HepG2 (cell line): ENCODE results near the gene DTYMK. TPM values are rescaled to one million over a fixed set of nuclear protein-coding genes. Genes with fewer than 3 reads are reported as not detected.

Experiments
- ATAC-seq: fragments of 200-7000 bp; cut with Tn5 transposase; 3 replicates; pipeline ENCODE4 v1.9.1; 2020; ENCODE audit warnings: mild to moderate bottlenecking, moderate library complexity
- BruUV-seq: library from RNA; stranded (reverse); fragments of 400-500 nt; replicated peaks from 2 replicates; lab custom pipeline; 2021; lab: Mats Ljungman, UMichigan
- CTCF ChIA-PET: fragments of 300-600 bp; formaldehyde crosslinking; extraction: SDS; loops from one replicate; lab custom pipeline; 2021; ENCODE audit warnings: low total read pairs, inconsistent platforms, low intra/inter-chr PET ratio; lab: Yijun Ruan, JAX
- POLR2A ChIA-PET: fragments of 350-600 bp; sonication (Branson Sonifier 250); formaldehyde crosslinking; loops from one replicate; lab custom pipeline; 2020; ENCODE audit warnings: antibody characterized with exemption, inconsistent platforms; lab: Yijun Ruan, JAX
- DNase-seq: peaks from one replicate; pipeline ENCODE4 v3.0.0-alpha.2; 2015; ENCODE audit warnings: low spot score
- FAIRE-seq: peaks from 3 replicates; lab custom pipeline; 2011; peaks lifted over from hg19 to GRCh38; lab: Jason Lieb, UNC
- H2AFZ ChIP-seq: one replicate; pipeline ENCODE4 v1.6.1; 2011; ENCODE audit warnings: low read length, inconsistent platforms
- H3K27ac ChIP-seq: fragments of 300-600 bp; 3 replicates; pipeline ENCODE4 v1.8.0; 2011; ENCODE audit warnings: mixed run types, mild to moderate bottlenecking, mixed read lengths, low read length, inconsistent platforms; ENCODE audit not compliant: insufficient read depth; ENCODE audit errors: extremely low read length
- H3K27me3 ChIP-seq, 2 experiments: fragments of 200-600 bp in 1 of 2; 2 replicates in 1 of 2; 3 replicates in 1 of 2; pipeline versions ENCODE4 v1.6.0 to v1.8.0; 2011; ENCODE audit warnings: low read length in 2 of 2, mild to moderate bottlenecking in 2 of 2, moderate library complexity in 2 of 2, inconsistent platforms in 1 of 2; ENCODE audit not compliant: insufficient read depth in 2 of 2, control insufficient read depth in 1 of 2
- H3K36me3 ChIP-seq, 2 experiments: fragments of 200-600 bp in 1 of 2; replicated peaks in 1 of 2; 2 replicates in 1 of 2; 3 replicates in 1 of 2; pipeline versions ENCODE4 v1.5.1 to v1.8.0; 2011; ENCODE audit warnings: low read length in 2 of 2, inconsistent platforms in 1 of 2; ENCODE audit not compliant: insufficient read depth in 2 of 2, control insufficient read depth in 1 of 2
- H3K4me1 ChIP-seq: 2 replicates; pipeline ENCODE4 v1.5.1; 2012; ENCODE audit warnings: low read length, inconsistent platforms; ENCODE audit not compliant: insufficient read depth
- H3K4me2 ChIP-seq: 2 replicates; pipeline ENCODE4 v1.6.0; 2011; ENCODE audit warnings: low read depth, low read length, inconsistent platforms
- H3K4me3 ChIP-seq, 3 experiments: fragments of 200-600 bp in 1 of 3; sonication (generic), shearing (Covaris generic) in 1 of 3; replicated peaks in 1 of 3; 2 replicates each; pipeline ENCODE4 v1.5.1; 2011 to 2016; ENCODE audit warnings: low read length in 3 of 3, inconsistent platforms in 2 of 3, low read depth in 2 of 3, mild to moderate bottlenecking in 2 of 3, control low read depth in 1 of 3, mixed read lengths in 1 of 3; ENCODE audit not compliant: insufficient read depth in 1 of 3
- H3K79me2 ChIP-seq: one replicate; pipeline ENCODE4 v1.6.1; 2011; ENCODE audit warnings: low read length, inconsistent platforms; ENCODE audit not compliant: insufficient read depth
- H3K9ac ChIP-seq: 2 replicates; pipeline ENCODE4 v1.6.0; 2011; ENCODE audit warnings: mild to moderate bottlenecking, low read depth, low read length, inconsistent platforms; ENCODE audit not compliant: insufficient read depth
- H3K9me3 ChIP-seq: 2 replicates; pipeline ENCODE4 v1.5.1; 2012; ENCODE audit warnings: mild to moderate bottlenecking, low read length
- H4K20me1 ChIP-seq: 2 replicates; pipeline ENCODE4 v1.6.0; 2011; ENCODE audit warnings: inconsistent platforms, mild to moderate bottlenecking, low read length, moderate library complexity; ENCODE audit not compliant: insufficient read depth
- FOXA1 ChIP-seq, 2 experiments: fragments of 450-650 bp in 1 of 2; sonication (generic) in 1 of 2; formaldehyde crosslinking in 1 of 2; IDR thresholded peaks; 2 replicates each; pipeline versions ENCODE4 v1.4.0 to v1.6.1; 2016 to 2020; ENCODE audit warnings: missing genetic modification reagents in 1 of 2
- FOXK1 ChIP-seq: sonication (generic); formaldehyde crosslinking; IDR thresholded peaks from 2 replicates; pipeline ENCODE4 v1.4.0; 2020; ENCODE audit warnings: low read depth, missing genetic modification reagents, borderline replicate concordance
- FOXK2 ChIP-seq: fragments of 450-650 bp; IDR thresholded peaks from 2 replicates; pipeline ENCODE4 v1.6.1; 2016
- KDM2A ChIP-seq: sonication (generic); formaldehyde crosslinking; IDR thresholded peaks from 2 replicates; pipeline ENCODE4 v1.4.0; 2020; ENCODE audit warnings: low read depth, missing genetic modification reagents, borderline replicate concordance
- KDM5B ChIP-seq: sonication (generic); formaldehyde crosslinking; IDR thresholded peaks from 2 replicates; pipeline ENCODE4 v1.4.0; 2020; ENCODE audit warnings: missing genetic modification reagents, mild to moderate bottlenecking, borderline replicate concordance
- REL ChIP-seq: sonication (generic); formaldehyde crosslinking; conservative IDR thresholded peaks from 2 replicates; pipeline ENCODE4 v1.8.0; 2022; ENCODE audit warnings: mild to moderate bottlenecking, missing genetic modification reagents, moderate library complexity
- SRSF4 ChIP-seq: fragments of 200-400 bp; formaldehyde crosslinking; IDR thresholded peaks from one replicate; pipeline ENCODE4 v1.6.1; 2018; ENCODE audit warnings: mild to moderate bottlenecking, low read depth, low read length, moderate library complexity; ENCODE audit not compliant: poor library complexity, severe bottlenecking
- TEAD3 ChIP-seq: optimal IDR thresholded peaks from 2 replicates; pipeline ENCODE3; 2016; ENCODE audit warnings: borderline replicate concordance
- ZFP62 ChIP-seq: sonication (generic); formaldehyde crosslinking; IDR thresholded peaks from 2 replicates; pipeline ENCODE4 v1.4.0; 2020; ENCODE audit warnings: missing genetic modification reagents
- ZNF235 ChIP-seq: sonication (generic); formaldehyde crosslinking; IDR thresholded peaks from 2 replicates; pipeline ENCODE4 v1.8.1; 2023; ENCODE audit warnings: mild to moderate bottlenecking, missing genetic modification reagents, borderline replicate concordance
- WGBS: methylation state at CpG from one replicate; pipeline ENCODE4 v1.1.6; 2017; ENCODE audit warnings: low lambda C conversion rate; 5-methylcytosine and 5-hydroxymethylcytosine counted together
- in situ Hi-C: cut with HindIII; loops from 2 replicates; pipeline ENCODE4 v1.10.0; 2017; ENCODE audit warnings: low pct_unique_long_range_greater_than_20kb; ENCODE audit not compliant: extremely low pct_ligation_motif_present
- intact Hi-C: fragments of 100-400 bp; cut with micrococcal nuclease; formaldehyde crosslinking; loops from one replicate; pipeline ENCODE4 v1.10.0; 2022; ENCODE audit not compliant: unreplicated experiment
- polyA plus RNA-seq, 8 experiments: library from polyadenylated mRNA; depleted of rRNA in 3 of 8; stranded (reverse) in 7 of 8; unstranded in 1 of 8; fragments of >200 nt; fragmentation: Illumina TruSeq in 4 of 8; extraction: Trizol in 4 of 8; gene quantifications; 2 replicates each; pipeline versions ENCODE4 v1.2.1 to v1.2.3, GENCODE V29; 2011 to 2016; ENCODE audit warnings: low read depth in 4 of 8, missing spikeins in 1 of 8, mixed read lengths in 1 of 8; ENCODE audit not compliant: insufficient read depth in 1 of 8
- total RNA-seq, 5 experiments: library from RNA; depleted of rRNA; stranded (reverse); fragments of >200 nt; fragmentation: Illumina TruSeq; extraction: Trizol; gene quantifications; 2 replicates each; pipeline ENCODE4 v1.2.3, GENCODE V29; 2016; ENCODE audit warnings: low read depth in 1 of 5
- TF ChIP-seq, protein P1 (sequence below): IDR thresholded peaks from 2 replicates; pipeline ENCODE4 v1.6.1; 2012; ENCODE audit warnings: low read length, improper control_type of control experiment
- TF ChIP-seq, protein P2 (sequence below): sonication (generic); formaldehyde crosslinking; IDR thresholded peaks from 2 replicates; pipeline ENCODE4 v1.4.0; 2020; ENCODE audit warnings: missing genetic modification reagents
- TF ChIP-seq, protein P3 (sequence below): sonication (generic); formaldehyde crosslinking; IDR thresholded peaks from 2 replicates; pipeline ENCODE4 v1.5.0; 2020; ENCODE audit warnings: mild to moderate bottlenecking, missing genetic modification reagents, moderate library complexity
- TF ChIP-seq, protein P4 (sequence below): IDR thresholded peaks from 2 replicates; pipeline ENCODE4 v1.6.1; 2016; ENCODE audit warnings: mild to moderate bottlenecking, missing biosample characterization, missing genetic modification reagents

The DTYMK gene
- total and polyA plus RNA-seq, 2 of the 13 experiments (the other 11 are each of a cell fraction or from before 2014, with no cell fraction given), result 57.5 to 134 TPM

DNA sequence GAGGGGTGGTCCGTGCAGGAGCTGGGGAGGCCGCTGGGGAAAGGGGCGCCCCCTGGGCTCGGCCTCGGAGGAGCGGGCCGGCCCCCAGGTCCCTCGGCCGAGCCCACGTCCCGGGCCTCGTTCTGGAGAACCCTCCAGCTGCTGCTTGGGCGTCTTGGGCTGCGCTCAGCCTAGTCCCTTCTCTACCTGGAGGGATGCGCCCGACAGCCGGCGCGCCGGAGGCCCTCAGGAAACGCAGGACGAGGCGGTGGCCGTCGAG lies 47.5 kb upstream of the DTYMK start:
- no TSS peak for BruUV-seq
- WGBS, result 20% methylated on average over 3 of the region's 25 CpGs
- ATAC-seq, result peak; percentile 37
- FAIRE-seq, result no peak
- intact Hi-C loops (no loop called here), in situ Hi-C loops (loop anchor here (10.0 kb wide), 1 partner anchor 141 kb away; no protein-coding TSS in a partner anchor)
- Histone ChIP-seq H3K27ac (no peak overlapping the region), H3K9me3 (no peaks in the 10 kb centered on the region), H3K4me3 (peak overlapping the region; percentile 47 to 100 (median 59); a peak in 5 of 6 replicates), H3K79me2 (peaks cover 3% of the 10 kb centered on the region), H3K9ac (peak overlapping the region; percentile 68), H4K20me1 (no peaks in the 10 kb centered on the region), H3K4me1 (peaks cover 28% of the 10 kb centered on the region), H3K36me3 (no peaks in the 10 kb centered on the region), H3K27me3 (no peaks in the 10 kb centered on the region; a peak in 1 of 5 replicates), H2AFZ (no peak overlapping the region), H3K4me2 (peak overlapping the region; percentile 81)
- CTCF ChIA-PET, result no interaction called here
- no peak for DNase-seq
- POLR2A ChIA-PET, result interaction anchor here (0.8 to 6.5 kb wide), 16 partner anchors 9 to 419 kb away, joined by 3 to 113 read pairs (median 5); partner anchors contain the start of genes DTYMK, GAL3ST2, ING5 and NEU4
- TF ChIP-seq REL (CRISPR knock-in tag) (0 out of 2 replicates have a peak, but pooled peaks have one; percentile 41), SRSF4 (no peak), FOXA1 (IDR thresholded peaks at IDR 0.05) (no peak), FOXA1 (CRISPR knock-in tag; IDR thresholded peaks at IDR 0.05) (0 out of 2 replicates have a peak, but pooled peaks have one; percentile 2), KDM5B (CRISPR knock-in tag) (0 out of 2 replicates have a peak, but pooled peaks have one; percentile 12), KDM2A (CRISPR knock-in tag) (peak; percentile 58; the same call in 1 of the 2 replicates), FOXK2 (no peak), ZFP62 (CRISPR knock-in tag) (no peak), ZNF235 (CRISPR knock-in tag) (0 out of 2 replicates have a peak, but pooled peaks have one; percentile 8), FOXK1 (0 out of 2 replicates have a peak, but pooled peaks have one; percentile 2), TEAD3 (CRISPR knock-in tag) (peak; percentile 14)
- TF ChIP-seq, protein P1, sequence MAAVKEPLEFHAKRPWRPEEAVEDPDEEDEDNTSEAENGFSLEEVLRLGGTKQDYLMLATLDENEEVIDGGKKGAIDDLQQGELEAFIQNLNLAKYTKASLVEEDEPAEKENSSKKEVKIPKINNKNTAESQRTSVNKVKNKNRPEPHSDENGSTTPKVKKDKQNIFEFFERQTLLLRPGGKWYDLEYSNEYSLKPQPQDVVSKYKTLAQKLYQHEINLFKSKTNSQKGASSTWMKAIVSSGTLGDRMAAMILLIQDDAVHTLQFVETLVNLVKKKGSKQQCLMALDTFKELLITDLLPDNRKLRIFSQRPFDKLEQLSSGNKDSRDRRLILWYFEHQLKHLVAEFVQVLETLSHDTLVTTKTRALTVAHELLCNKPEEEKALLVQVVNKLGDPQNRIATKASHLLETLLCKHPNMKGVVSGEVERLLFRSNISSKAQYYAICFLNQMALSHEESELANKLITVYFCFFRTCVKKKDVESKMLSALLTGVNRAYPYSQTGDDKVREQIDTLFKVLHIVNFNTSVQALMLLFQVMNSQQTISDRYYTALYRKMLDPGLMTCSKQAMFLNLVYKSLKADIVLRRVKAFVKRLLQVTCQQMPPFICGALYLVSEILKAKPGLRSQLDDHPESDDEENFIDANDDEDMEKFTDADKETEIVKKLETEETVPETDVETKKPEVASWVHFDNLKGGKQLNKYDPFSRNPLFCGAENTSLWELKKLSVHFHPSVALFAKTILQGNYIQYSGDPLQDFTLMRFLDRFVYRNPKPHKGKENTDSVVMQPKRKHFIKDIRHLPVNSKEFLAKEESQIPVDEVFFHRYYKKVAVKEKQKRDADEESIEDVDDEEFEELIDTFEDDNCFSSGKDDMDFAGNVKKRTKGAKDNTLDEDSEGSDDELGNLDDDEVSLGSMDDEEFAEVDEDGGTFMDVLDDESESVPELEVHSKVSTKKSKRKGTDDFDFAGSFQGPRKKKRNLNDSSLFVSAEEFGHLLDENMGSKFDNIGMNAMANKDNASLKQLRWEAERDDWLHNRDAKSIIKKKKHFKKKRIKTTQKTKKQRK, result no peak
- TF ChIP-seq, protein P2, sequence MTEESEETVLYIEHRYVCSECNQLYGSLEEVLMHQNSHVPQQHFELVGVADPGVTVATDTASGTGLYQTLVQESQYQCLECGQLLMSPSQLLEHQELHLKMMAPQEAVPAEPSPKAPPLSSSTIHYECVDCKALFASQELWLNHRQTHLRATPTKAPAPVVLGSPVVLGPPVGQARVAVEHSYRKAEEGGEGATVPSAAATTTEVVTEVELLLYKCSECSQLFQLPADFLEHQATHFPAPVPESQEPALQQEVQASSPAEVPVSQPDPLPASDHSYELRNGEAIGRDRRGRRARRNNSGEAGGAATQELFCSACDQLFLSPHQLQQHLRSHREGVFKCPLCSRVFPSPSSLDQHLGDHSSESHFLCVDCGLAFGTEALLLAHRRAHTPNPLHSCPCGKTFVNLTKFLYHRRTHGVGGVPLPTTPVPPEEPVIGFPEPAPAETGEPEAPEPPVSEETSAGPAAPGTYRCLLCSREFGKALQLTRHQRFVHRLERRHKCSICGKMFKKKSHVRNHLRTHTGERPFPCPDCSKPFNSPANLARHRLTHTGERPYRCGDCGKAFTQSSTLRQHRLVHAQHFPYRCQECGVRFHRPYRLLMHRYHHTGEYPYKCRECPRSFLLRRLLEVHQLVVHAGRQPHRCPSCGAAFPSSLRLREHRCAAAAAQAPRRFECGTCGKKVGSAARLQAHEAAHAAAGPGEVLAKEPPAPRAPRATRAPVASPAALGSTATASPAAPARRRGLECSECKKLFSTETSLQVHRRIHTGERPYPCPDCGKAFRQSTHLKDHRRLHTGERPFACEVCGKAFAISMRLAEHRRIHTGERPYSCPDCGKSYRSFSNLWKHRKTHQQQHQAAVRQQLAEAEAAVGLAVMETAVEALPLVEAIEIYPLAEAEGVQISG (CRISPR knock-in tag), result no peak
- TF ChIP-seq, protein P3, sequence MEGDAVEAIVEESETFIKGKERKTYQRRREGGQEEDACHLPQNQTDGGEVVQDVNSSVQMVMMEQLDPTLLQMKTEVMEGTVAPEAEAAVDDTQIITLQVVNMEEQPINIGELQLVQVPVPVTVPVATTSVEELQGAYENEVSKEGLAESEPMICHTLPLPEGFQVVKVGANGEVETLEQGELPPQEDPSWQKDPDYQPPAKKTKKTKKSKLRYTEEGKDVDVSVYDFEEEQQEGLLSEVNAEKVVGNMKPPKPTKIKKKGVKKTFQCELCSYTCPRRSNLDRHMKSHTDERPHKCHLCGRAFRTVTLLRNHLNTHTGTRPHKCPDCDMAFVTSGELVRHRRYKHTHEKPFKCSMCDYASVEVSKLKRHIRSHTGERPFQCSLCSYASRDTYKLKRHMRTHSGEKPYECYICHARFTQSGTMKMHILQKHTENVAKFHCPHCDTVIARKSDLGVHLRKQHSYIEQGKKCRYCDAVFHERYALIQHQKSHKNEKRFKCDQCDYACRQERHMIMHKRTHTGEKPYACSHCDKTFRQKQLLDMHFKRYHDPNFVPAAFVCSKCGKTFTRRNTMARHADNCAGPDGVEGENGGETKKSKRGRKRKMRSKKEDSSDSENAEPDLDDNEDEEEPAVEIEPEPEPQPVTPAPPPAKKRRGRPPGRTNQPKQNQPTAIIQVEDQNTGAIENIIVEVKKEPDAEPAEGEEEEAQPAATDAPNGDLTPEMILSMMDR (CRISPR knock-in tag), result peak; percentile 58
- TF ChIP-seq, protein P4, sequence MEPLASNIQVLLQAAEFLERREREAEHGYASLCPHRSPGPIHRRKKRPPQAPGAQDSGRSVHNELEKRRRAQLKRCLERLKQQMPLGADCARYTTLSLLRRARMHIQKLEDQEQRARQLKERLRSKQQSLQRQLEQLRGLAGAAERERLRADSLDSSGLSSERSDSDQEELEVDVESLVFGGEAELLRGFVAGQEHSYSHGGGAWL (CRISPR knock-in tag), result peak; percentile 13; the same call in 1 of the 2 replicates
